CD14-positive monocyte (primary cell): ENCODE measurements around the gene KCNJ16. TPM values are rescaled to one million over a fixed set of nuclear protein-coding genes. Genes with fewer than 3 reads are reported as not detected.

Source experiments
- DNase-seq, 3 donors: peaks; one replicate each; pipeline ENCODE4 v3.0.0-alpha.2; 2011 to 2022
- H2AFZ ChIP-seq: 2 replicates; pipeline ENCODE4 v1.6.0; 2012; ENCODE audit warnings: mild to moderate bottlenecking, low read depth, low read length, inconsistent platforms; ENCODE audit not compliant: insufficient read depth, poor library complexity, severe bottlenecking
- H3K27ac ChIP-seq, 2 donors: 1 replicate in 1 of 2; 2 replicates in 1 of 2; pipeline ENCODE4 v1.5.1; 2012 to 2013; ENCODE audit warnings: low read length in 2 of 2, control low read depth in 1 of 2, inconsistent platforms in 1 of 2, low read depth in 1 of 2, mild to moderate bottlenecking in 1 of 2
- H3K27me3 ChIP-seq, 2 donors: one replicate each; pipeline versions ENCODE4 v1.6.0 to v1.6.1; 2011 to 2013; ENCODE audit warnings: low read length in 2 of 2; ENCODE audit not compliant: control insufficient read depth in 2 of 2, insufficient read depth in 2 of 2
- H3K36me3 ChIP-seq, 2 donors: replicated peaks in 1 of 2; 1 replicate in 1 of 2; 2 replicates in 1 of 2; pipeline versions ENCODE4 v1.5.1 to v1.6.1; 2012 to 2013; ENCODE audit warnings: low read length in 2 of 2, control low read depth in 1 of 2, inconsistent platforms in 1 of 2, mild to moderate bottlenecking in 1 of 2; ENCODE audit not compliant: insufficient read depth in 2 of 2, control insufficient read depth in 1 of 2
- H3K4me1 ChIP-seq, 2 donors: 1 replicate in 1 of 2; 2 replicates in 1 of 2; pipeline versions ENCODE4 v1.5.1 to v1.6.1; 2012 to 2013; ENCODE audit warnings: low read length in 2 of 2, control low read depth in 1 of 2, inconsistent platforms in 1 of 2, mild to moderate bottlenecking in 1 of 2, moderate library complexity in 1 of 2; ENCODE audit not compliant: insufficient read depth in 2 of 2, control insufficient read depth in 1 of 2
- H3K4me2 ChIP-seq: replicated peaks from 2 replicates; pipeline ENCODE3; 2012; ENCODE audit warnings: low read length, moderate library complexity, mild to moderate bottlenecking; ENCODE audit not compliant: poor library complexity, severe bottlenecking; ENCODE audit errors: extremely low read depth
- H3K4me3 ChIP-seq, 3 experiments: fragments of 200-600 bp in 1 of 3; sonication (generic) in 1 of 3; replicated peaks in 1 of 3; 1 replicate in 2 of 3; 2 replicates in 1 of 3; pipeline ENCODE4 v1.5.1; 2011 to 2013; ENCODE audit warnings: low read length in 3 of 3, mild to moderate bottlenecking in 3 of 3, control low read depth in 2 of 3, low read depth in 2 of 3, inconsistent platforms in 1 of 3, moderate library complexity in 1 of 3
- H3K79me2 ChIP-seq: 2 replicates; pipeline ENCODE4 v1.6.0; 2012; ENCODE audit warnings: mild to moderate bottlenecking, control low read depth, inconsistent platforms, low read length, moderate library complexity; ENCODE audit not compliant: insufficient read depth
- H3K9ac ChIP-seq: 2 replicates; pipeline ENCODE4 v1.6.0; 2017; ENCODE audit warnings: low read length, mild to moderate bottlenecking; ENCODE audit not compliant: insufficient read depth, poor library complexity, severe bottlenecking
- H3K9me3 ChIP-seq, 2 donors: replicated peaks in 1 of 2; 1 replicate in 1 of 2; 2 replicates in 1 of 2; pipeline versions ENCODE4 v1.5.1 to v1.6.1; 2012 to 2013; ENCODE audit warnings: low read length in 2 of 2, control low read depth in 1 of 2; ENCODE audit not compliant: control insufficient read depth in 1 of 2, insufficient read depth in 1 of 2
- H4K20me1 ChIP-seq: 2 replicates; pipeline ENCODE4 v1.6.0; 2012; ENCODE audit warnings: mild to moderate bottlenecking, low read length, control low read depth, moderate library complexity; ENCODE audit not compliant: insufficient read depth
- H3K27ac Mint-ChIP-seq, 7 donors: one replicate each; pipeline ENCODE4 v1.8.0; 2020; ENCODE audit warnings: mild to moderate bottlenecking in 7 of 7, mixed read lengths in 7 of 7, moderate library complexity in 6 of 7, inconsistent platforms in 2 of 7
- H3K27me3 Mint-ChIP-seq, 3 donors: one replicate each; pipeline ENCODE4 v1.8.0; 2021 to 2022; ENCODE audit warnings: low read depth in 3 of 3, mild to moderate bottlenecking in 3 of 3, mixed read lengths in 3 of 3, moderate library complexity in 3 of 3, inconsistent platforms in 1 of 3
- H3K36me3 Mint-ChIP-seq, 2 donors: one replicate each; pipeline ENCODE4 v1.8.0; 2020; ENCODE audit warnings: mixed read lengths in 2 of 2, inconsistent platforms in 1 of 2, mild to moderate bottlenecking in 1 of 2
- H3K4me1 Mint-ChIP-seq: one replicate; pipeline ENCODE4 v1.8.0; 2020; ENCODE audit warnings: mild to moderate bottlenecking, mixed read lengths
- H3K4me3 Mint-ChIP-seq, 2 donors: one replicate each; pipeline ENCODE4 v1.8.0; 2020; ENCODE audit warnings: mild to moderate bottlenecking in 2 of 2, mixed read lengths in 2 of 2, moderate library complexity in 1 of 2
- H3K9me3 Mint-ChIP-seq, 7 donors: one replicate each; pipeline ENCODE4 v1.8.0; 2020 to 2022; ENCODE audit warnings: mixed read lengths in 7 of 7, mild to moderate bottlenecking in 6 of 7, moderate library complexity in 6 of 7, inconsistent platforms in 2 of 7
- WGBS: methylation state at CpG from one replicate; pipeline ENCODE4 v1.1.5; 2013; ENCODE audit warnings: missing lambda C conversion rate; ENCODE audit not compliant: insufficient coverage; 5-methylcytosine and 5-hydroxymethylcytosine counted together
- intact Hi-C, 2 donors: fragments of 100-400 bp; cut with micrococcal nuclease; formaldehyde crosslinking; loops; one replicate each; pipeline versions ENCODE4 v1.15.0 to v1.15.1; 2023
- polyA plus RNA-seq, 3 donors: library from polyadenylated mRNA; depleted of rRNA in 1 of 3; unstranded in 2 of 3; stranded (reverse) in 1 of 3; fragments of 300-500 nt in 2 of 3; fragments of >200 nt in 1 of 3; fragmentation: Illumina TruSeq in 2 of 3; gene quantifications; 1 replicate in 2 of 3; 2 replicates in 1 of 3; pipeline ENCODE4 v1.2.3, GENCODE V29; 2012 to 2021
- TF ChIP-seq, protein P1 (sequence below): fragments of 200-600 bp; IDR thresholded peaks from one replicate; pipeline ENCODE4 v1.8.0; 2022; ENCODE audit warnings: antibody characterized with exemption, mild to moderate bottlenecking

Gene KCNJ16
- polyA plus RNA-seq, 3 donors, result not detected

DNA sequence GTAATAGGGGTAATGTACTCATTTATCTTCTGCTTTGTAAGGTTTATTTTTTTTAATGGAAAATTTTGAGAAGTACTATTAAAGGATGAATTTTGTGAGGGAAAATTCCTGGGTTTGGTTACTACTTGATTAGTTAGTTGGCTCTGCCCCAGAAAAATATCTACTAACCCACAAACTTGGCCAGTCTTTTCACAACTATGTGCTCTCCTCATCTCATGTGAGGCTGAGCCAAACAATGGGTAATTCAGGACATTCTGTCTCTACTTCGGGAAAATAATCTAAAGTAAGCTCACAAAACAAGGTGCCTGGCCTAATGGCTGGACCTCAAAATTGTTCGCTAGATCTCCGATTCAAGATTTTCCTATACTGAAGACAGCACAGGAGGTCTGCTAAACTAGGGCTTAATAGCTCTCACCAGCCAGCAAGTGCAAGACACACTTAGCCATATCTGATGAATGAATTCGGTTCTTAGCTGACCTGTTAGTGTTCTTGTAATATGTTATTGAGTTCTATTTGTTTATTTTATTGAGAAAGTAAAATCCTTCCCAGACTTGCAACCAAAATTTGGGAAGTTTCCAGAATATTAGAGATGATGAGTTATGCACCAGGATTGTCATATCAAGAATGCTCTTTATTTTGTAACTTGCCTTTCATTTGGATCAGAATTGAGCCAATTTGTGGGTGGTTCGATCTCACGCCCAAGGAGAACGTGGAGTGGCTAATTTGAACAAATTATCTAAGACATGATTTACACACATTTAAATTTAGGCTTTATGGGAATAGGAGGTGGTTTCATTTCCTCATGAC, 5.7 kb downstream of the KCNJ16 start:
- intact Hi-C loops, result no loop called here
- H3K27me3 Mint-ChIP-seq, result no peaks in the 10 kb centered on the region
- Histone ChIP-seq H3K9me3 (no peaks in the 10 kb centered on the region), H3K27me3 (no peaks in the 10 kb centered on the region), H3K27ac (no peak overlapping the region), H2AFZ (no peak overlapping the region), H3K4me3 (no peak overlapping the region), H4K20me1 (no peaks in the 10 kb centered on the region), H3K36me3 (no peaks in the 10 kb centered on the region), H3K9ac (no peak overlapping the region), H3K4me1 (no peaks in the 10 kb centered on the region), H3K4me2 (no peak overlapping the region), H3K79me2 (no peaks in the 10 kb centered on the region)
- no peaks in the 10 kb centered on the region for H3K9me3 Mint-ChIP-seq
- DNase-seq, result no peak
- H3K27ac Mint-ChIP-seq, result no peak overlapping the region
- no peaks in the 10 kb centered on the region for H3K36me3 Mint-ChIP-seq
- H3K4me1 Mint-ChIP-seq, result no peaks in the 10 kb centered on the region
- H3K4me3 Mint-ChIP-seq, result no peak overlapping the region
- TF ChIP-seq, protein P1, sequence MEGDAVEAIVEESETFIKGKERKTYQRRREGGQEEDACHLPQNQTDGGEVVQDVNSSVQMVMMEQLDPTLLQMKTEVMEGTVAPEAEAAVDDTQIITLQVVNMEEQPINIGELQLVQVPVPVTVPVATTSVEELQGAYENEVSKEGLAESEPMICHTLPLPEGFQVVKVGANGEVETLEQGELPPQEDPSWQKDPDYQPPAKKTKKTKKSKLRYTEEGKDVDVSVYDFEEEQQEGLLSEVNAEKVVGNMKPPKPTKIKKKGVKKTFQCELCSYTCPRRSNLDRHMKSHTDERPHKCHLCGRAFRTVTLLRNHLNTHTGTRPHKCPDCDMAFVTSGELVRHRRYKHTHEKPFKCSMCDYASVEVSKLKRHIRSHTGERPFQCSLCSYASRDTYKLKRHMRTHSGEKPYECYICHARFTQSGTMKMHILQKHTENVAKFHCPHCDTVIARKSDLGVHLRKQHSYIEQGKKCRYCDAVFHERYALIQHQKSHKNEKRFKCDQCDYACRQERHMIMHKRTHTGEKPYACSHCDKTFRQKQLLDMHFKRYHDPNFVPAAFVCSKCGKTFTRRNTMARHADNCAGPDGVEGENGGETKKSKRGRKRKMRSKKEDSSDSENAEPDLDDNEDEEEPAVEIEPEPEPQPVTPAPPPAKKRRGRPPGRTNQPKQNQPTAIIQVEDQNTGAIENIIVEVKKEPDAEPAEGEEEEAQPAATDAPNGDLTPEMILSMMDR, result no peak
- 100% methylated on average over 2 of the region's 7 CpGs for WGBS

DNA sequence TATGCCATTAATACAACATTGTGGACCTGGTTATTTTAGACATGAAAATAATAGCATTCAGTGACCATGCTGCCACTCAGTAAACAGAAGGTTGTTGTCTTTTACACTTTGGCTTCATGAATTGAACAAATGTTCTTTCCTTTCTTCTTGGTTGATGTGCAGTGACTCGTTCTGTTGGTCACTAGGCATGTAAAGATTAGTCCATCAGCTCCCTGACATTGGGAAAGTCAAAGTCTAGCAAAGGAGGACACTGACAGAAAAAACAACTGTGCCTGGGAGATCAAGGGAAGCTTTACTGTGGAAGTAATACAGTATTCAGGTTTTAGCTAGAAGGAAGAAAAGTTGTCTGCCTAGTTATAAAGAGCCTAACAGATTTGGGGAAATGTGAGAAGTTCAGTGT, 6.9 kb downstream of the KCNJ16 start:
- no peak overlapping the region for H3K27ac Mint-ChIP-seq

More for the DNA sequence above, 6.9 kb downstream of the KCNJ16 start:
- intact Hi-C loops, result no loop called here
- no peaks in the 10 kb centered on the region for H3K36me3 Mint-ChIP-seq
- H3K36me3 ChIP-seq, result no peaks in the 10 kb centered on the region
- no peaks in the 10 kb centered on the region for H3K4me1 ChIP-seq
- H2AFZ ChIP-seq, result no peak overlapping the region
- H4K20me1 ChIP-seq, result no peaks in the 10 kb centered on the region
- H3K27ac ChIP-seq, result no peak overlapping the region
- TF ChIP-seq, protein P1, result no peak
- no peaks in the 10 kb centered on the region for H3K27me3 Mint-ChIP-seq
- H3K4me3 ChIP-seq, result no peak overlapping the region
- 100% methylated on average over 1 of the region's 1 CpG for WGBS
- no peaks in the 10 kb centered on the region for H3K4me1 Mint-ChIP-seq
- no peaks in the 10 kb centered on the region for H3K9me3 Mint-ChIP-seq
- no peaks in the 10 kb centered on the region for H3K79me2 ChIP-seq
- H3K9me3 ChIP-seq, result no peaks in the 10 kb centered on the region
- no peak for DNase-seq
- H3K27me3 ChIP-seq, result no peaks in the 10 kb centered on the region
- H3K9ac ChIP-seq, result no peak overlapping the region
- H3K4me2 ChIP-seq, result no peak overlapping the region
- no peak overlapping the region for H3K4me3 Mint-ChIP-seq
